HG03159 (cell line): ENCODE results near the gene TLCD3A.
A peak's percentile ranks its signal among the peaks of the same experiment; 100 is the strongest.
"Not testable (repeated sequence)": the region's sequence is repeated elsewhere in the genome, so short reads cannot be mapped to it uniquely, and the experiment has no call there.

Source experiments
- ATAC-seq: cut with Tn5 transposase; IDR thresholded peaks from one replicate; pipeline ENCODE4 v1.9.1; 2021; ENCODE audit warnings: mild to moderate bottlenecking, moderate library complexity; ENCODE audit not compliant: unreplicated experiment

Gene TLCD3A

GRCh38 chr17:746783-747629 is 14.6 kb downstream of the TLCD3A start:
- no peak for ATAC-seq

GRCh38 chr17:748604-749003 is 16.2 kb downstream of the TLCD3A start:
- ATAC-seq: not testable (repeated sequence)

GRCh38 chr17:749359-749758 is 17.0 kb downstream of the TLCD3A start:
- not testable (repeated sequence) for ATAC-seq

- no peak for ATAC-seq
Measured at GRCh38 chr17:750431-751037, 18.1 kb downstream of the TLCD3A start.

- ATAC-seq: peak; percentile 28
Measured at GRCh38 chr17:751269-752001, 19.0 kb downstream of the TLCD3A start.

- ATAC-seq: peak; percentile 80
Measured at GRCh38 chr17:752002-752619, 19.7 kb downstream of the TLCD3A start, which contains the start of gene GEMIN4. TSS of gene GEMIN4 (minus strand) at chr17:752264. CDS start at chr17:752142, 122 bp downstream.

GRCh38 chr17:752620-753219 is 20.3 kb downstream of the TLCD3A start:
- ATAC-seq: peak; percentile 13

- ATAC-seq: no peak
Measured at GRCh38 chr17:753418-753817, 21.0 kb downstream of the TLCD3A start.

GRCh38 chr17:755319-755961 is 23.0 kb downstream of the TLCD3A start:
- ATAC-seq: not testable (repeated sequence)

GRCh38 chr17:756010-756567 is 23.7 kb downstream of the TLCD3A start:
- not testable (repeated sequence) for ATAC-seq

- no peak for ATAC-seq
Measured at GRCh38 chr17:759964-760363, 27.6 kb downstream of the TLCD3A start.

- no peak for ATAC-seq
Measured at GRCh38 chr17:760371-760770, 28.0 kb downstream of the TLCD3A start.

GRCh38 chr17:767076-767475 is 34.7 kb downstream of the TLCD3A start:
- ATAC-seq: no peak

GRCh38 chr17:773016-773415 is 40.6 kb downstream of the TLCD3A start:
- ATAC-seq: no peak

- ATAC-seq: no peak
Measured at GRCh38 chr17:773467-774312, 41.3 kb downstream of the TLCD3A start.

- no peak for ATAC-seq
Measured at GRCh38 chr17:774313-774584, 41.9 kb downstream of the TLCD3A start.

GRCh38 chr17:778096-778495 is 45.7 kb downstream of the TLCD3A start:
- no peak for ATAC-seq

GRCh38 chr17:781805-782731 is 49.7 kb downstream of the TLCD3A start, which contains the start of the genes GLOD4 and MRM3:
TSS of gene GLOD4 (minus strand) at chr17:782280. CDS start at chr17:782255, 25 bp downstream.
TSS of gene MRM3 (plus strand) at chr17:782353. CDS start at chr17:782379, 26 bp downstream.
- peak; percentile 89 for ATAC-seq
